Activated CD4-positive, alpha-beta memory T cell treated with anti-CD3 and anti-CD28 coated beads for 36 hours (primary cell): Measurements from ENCODE around the gene SFR1. TPM values are rescaled to one million over a fixed set of nuclear protein-coding genes. Genes with fewer than 3 reads are reported as not detected.

Experiments
- total RNA-seq, 2 experiments: library from RNA; stranded (reverse); gene quantifications; one replicate each; pipeline ENCODE4 v1.2.3, GENCODE V29; 2021

The SFR1 gene
- total RNA-seq, 2 experiments from 2014 or later, result 16.8 to 19.2 TPM

Other genes starting within 250 kb of the SFR1 start
- 10 to 100 TPM; 56.1 to 57.0 TPM for gene STN1, start 204.0 kb upstream of the SFR1 start, total RNA-seq
- gene SLK, start 155.0 kb upstream of the SFR1 start, total RNA-seq, result 10 to 100 TPM; 26.1 to 27.7 TPM
- gene COL17A1, start 36.3 kb upstream of the SFR1 start, total RNA-seq, result not detected
- gene CFAP43, start 110.2 kb downstream of the SFR1 start, total RNA-seq, result under 1 TPM; 0.19 to 0.22 TPM
- gene GSTO1, start 132.7 kb downstream of the SFR1 start, total RNA-seq, result 100 to 1,000 TPM; 215 to 225 TPM
- 1 to 10 TPM; 2.3 to 2.6 TPM for gene GSTO2, start 147.0 kb downstream of the SFR1 start, total RNA-seq
- gene ITPRIP, start 216.3 kb downstream of the SFR1 start, total RNA-seq, result 10 to 100 TPM; 15.6 to 16.6 TPM
- under 1 TPM; 0.31 to 0.88 TPM for gene CFAP58, start 231.7 kb downstream of the SFR1 start, total RNA-seq